ENCODE measurements around the gene SDC1. TPM values are rescaled to one million over a fixed set of nuclear protein-coding genes. Genes with fewer than 3 reads are reported as not detected.
"Not testable (repeated sequence)": the region's sequence is repeated elsewhere in the genome, so short reads cannot be mapped to it uniquely, and the experiment has no call there.

Gene SDC1
- total RNA-seq, 2 donors from 2014 or later: 0.24 TPM; not detected in 1

- no peak for DNase-seq (ENCODE audit: low spot score)
- Histone ChIP-seq H3K27ac (no peak overlapping the region), H3K27me3 (no peaks in the 10 kb centered on the region), H3K36me3 (no peaks in the 10 kb centered on the region), H3K4me3 (no peak overlapping the region), H3K9me3 (no peaks in the 10 kb centered on the region), H3K4me1 (no peaks in the 10 kb centered on the region)
- no peak for TF ChIP-seq CTCF (IDR thresholded peaks at IDR 0.05)
Measured at GRCh38 chr2:20195431-20196033, 29.4 kb downstream of the SDC1 start.

- not testable (repeated sequence) for H3K4me1 ChIP-seq; H3K27ac ChIP-seq; H3K27me3 ChIP-seq; H3K4me3 ChIP-seq; DNase-seq (ENCODE audit: low spot score); H3K36me3 ChIP-seq; H3K9me3 ChIP-seq
Measured at GRCh38 chr2:20195016-20195411, 29.9 kb downstream of the SDC1 start.

GRCh38 chr2:20194097-20195015 is 30.6 kb downstream of the SDC1 start:
- Histone ChIP-seq H3K4me3 (no peak overlapping the region), H3K27me3 (no peaks in the 10 kb centered on the region), H3K9me3 (no peaks in the 10 kb centered on the region), H3K36me3 (no peaks in the 10 kb centered on the region), H3K27ac (no peak overlapping the region), H3K4me1 (no peaks in the 10 kb centered on the region)
- DNase-seq (ENCODE audit: low spot score): no peak
- TF ChIP-seq CTCF (IDR thresholded peaks at IDR 0.05): no peak

GRCh38 chr2:20193185-20193584 is 31.7 kb downstream of the SDC1 start:
- H3K4me3 ChIP-seq: no peak overlapping the region
- H3K4me1 ChIP-seq: no peaks in the 10 kb centered on the region
- DNase-seq (ENCODE audit: low spot score): no peak
- no peaks in the 10 kb centered on the region for H3K9me3 ChIP-seq
- no peaks in the 10 kb centered on the region for H3K27me3 ChIP-seq
- no peak for TF ChIP-seq CTCF (IDR thresholded peaks at IDR 0.05)
- no peak overlapping the region for H3K27ac ChIP-seq
- no peaks in the 10 kb centered on the region for H3K36me3 ChIP-seq

GRCh38 chr2:20192781-20193180 is 32.1 kb downstream of the SDC1 start:
- DNase-seq (ENCODE audit: low spot score): no peak
- no peaks in the 10 kb centered on the region for H3K4me1 ChIP-seq
- H3K27me3 ChIP-seq: no peaks in the 10 kb centered on the region
- H3K9me3 ChIP-seq: no peaks in the 10 kb centered on the region
- H3K27ac ChIP-seq: no peak overlapping the region
- no peaks in the 10 kb centered on the region for H3K36me3 ChIP-seq
- H3K4me3 ChIP-seq: no peak overlapping the region
- TF ChIP-seq CTCF (IDR thresholded peaks at IDR 0.05): no peak

- Histone ChIP-seq H3K36me3 (no peaks in the 10 kb centered on the region), H3K27ac (no peak overlapping the region), H3K27me3 (no peaks in the 10 kb centered on the region), H3K4me3 (no peak overlapping the region), H3K4me1 (no peaks in the 10 kb centered on the region), H3K9me3 (no peaks in the 10 kb centered on the region)
- TF ChIP-seq CTCF (IDR thresholded peaks at IDR 0.05): no peak
- no peak for DNase-seq (ENCODE audit: low spot score)
Measured at GRCh38 chr2:20191714-20192569, 33.0 kb downstream of the SDC1 start.

All from right atrium auricular region (tissue), 2 donors.